GM12891 (cell line): ENCODE measurements around the gene BLOC1S4. TPM values are rescaled to one million over a fixed set of nuclear protein-coding genes. Genes with fewer than 3 reads are reported as not detected.
A peak's percentile ranks its signal among the peaks of the same experiment; 100 is the strongest.
"Not testable (repeated sequence)": the region's sequence is repeated elsewhere in the genome, so short reads cannot be mapped to it uniquely, and the experiment has no call there.

Source experiments
- DNase-seq: peaks from one replicate; pipeline ENCODE4 v3.0.0; 2011; ENCODE audit warnings: low spot score; ENCODE audit not compliant: insufficient read length
- FAIRE-seq: peaks from 2 replicates; lab custom pipeline; 2011; peaks lifted over from hg19 to GRCh38; lab: Jason Lieb, UNC
- PAX5 ChIP-seq: IDR thresholded peaks from 2 replicates; pipeline ENCODE4 v1.6.1; 2011; ENCODE audit warnings: low read length, moderate library complexity, mild to moderate bottlenecking; ENCODE audit not compliant: insufficient read depth, severe bottlenecking
- POLR2A ChIP-seq: IDR thresholded peaks from 2 replicates; pipeline ENCODE4 v1.6.1; 2011; ENCODE audit warnings: low read depth, low read length, control low read depth
- POLR2AphosphoS5 ChIP-seq: IDR thresholded peaks from 2 replicates; pipeline ENCODE4 v1.6.1; 2011; ENCODE audit warnings: low read depth, low read length, control low read depth
- POU2F2 ChIP-seq: IDR thresholded peaks from 2 replicates; pipeline ENCODE4 v1.6.1; 2011; ENCODE audit warnings: low read depth, mild to moderate bottlenecking, control low read depth, low read length, moderate library complexity
- SPI1 ChIP-seq: IDR thresholded peaks from 2 replicates; pipeline ENCODE4 v1.6.1; 2011; ENCODE audit warnings: low read depth, low read length, control low read depth
- TAF1 ChIP-seq: IDR thresholded peaks from 2 replicates; pipeline ENCODE4 v1.6.1; 2011; ENCODE audit warnings: low read depth, low read length, control low read depth
- polyA plus RNA-seq: library from polyadenylated mRNA; unstranded; fragments of >200 nt; gene quantifications from one replicate; pipeline ENCODE4 v1.2.1, GENCODE V29; 2012; ENCODE audit warnings: low read depth, missing spikeins, inconsistent platforms; ENCODE audit not compliant: missing spikeins

BLOC1S4 gene
- polyA plus RNA-seq = 10.5 TPM

GRCh38 chr4:6716018-6716911, at the start of gene BLOC1S4:
Gene BLOC1S4, plus strand, starts transcription at chr4:6716174. Its CDS starts 36 bp downstream, at chr4:6716210.
- FAIRE-seq = peak; percentile 100
- no peak for TF ChIP-seq PAX5
- TF ChIP-seq SPI1 = no peak
- TF ChIP-seq POU2F2 = 0 out of 2 replicates have a peak, but pooled peaks have one; percentile 47
- peak; percentile 79 for TF ChIP-seq TAF1
- TF ChIP-seq POLR2A = peak; percentile 85
- peak; percentile 85 for TF ChIP-seq POLR2AphosphoS5
- peak; percentile 90 for DNase-seq

DNA sequence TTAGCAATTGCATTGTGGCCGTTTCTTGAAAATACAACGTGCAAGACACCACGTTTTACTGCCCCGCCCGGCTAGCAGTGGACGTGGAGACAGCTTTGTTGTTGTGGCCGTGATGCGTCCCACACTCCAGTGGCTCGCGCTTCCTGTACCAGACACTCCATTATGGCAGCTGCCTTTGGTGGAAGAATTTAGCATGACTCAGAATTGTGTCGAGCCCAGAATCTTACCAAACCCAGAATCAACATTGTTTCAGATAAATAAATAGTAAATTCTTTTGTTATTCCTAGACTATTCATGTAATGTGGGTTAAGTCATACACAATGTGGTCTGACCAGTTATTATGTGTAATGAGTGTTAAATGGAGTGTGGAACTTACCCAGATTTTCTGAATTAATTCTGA, 47.6 kb upstream of the BLOC1S4 start:
- DNase-seq = no peak
- no peak for FAIRE-seq
- TF ChIP-seq PAX5 = no peak
- no peak for TF ChIP-seq POU2F2
- no peak for TF ChIP-seq SPI1
- TF ChIP-seq TAF1 = no peak
- TF ChIP-seq POLR2A = no peak
- no peak for TF ChIP-seq POLR2AphosphoS5

GRCh38 chr4:6671648-6672047, 44.3 kb upstream of the BLOC1S4 start:
- no peak for FAIRE-seq
- DNase-seq = no peak
- TF ChIP-seq PAX5 = no peak
- TF ChIP-seq TAF1 = no peak
- no peak for TF ChIP-seq POLR2AphosphoS5
- no peak for TF ChIP-seq POLR2A
- no peak for TF ChIP-seq POU2F2
- no peak for TF ChIP-seq SPI1

GRCh38 chr4:6672131-6672530, 43.8 kb upstream of the BLOC1S4 start:
- DNase-seq (no peak), FAIRE-seq (no peak)
- no peak for TF ChIP-seq POLR2A
- no peak for TF ChIP-seq POU2F2
- TF ChIP-seq SPI1 = no peak
- TF ChIP-seq TAF1 = no peak
- TF ChIP-seq PAX5 = no peak
- TF ChIP-seq POLR2AphosphoS5 = no peak

DNA sequence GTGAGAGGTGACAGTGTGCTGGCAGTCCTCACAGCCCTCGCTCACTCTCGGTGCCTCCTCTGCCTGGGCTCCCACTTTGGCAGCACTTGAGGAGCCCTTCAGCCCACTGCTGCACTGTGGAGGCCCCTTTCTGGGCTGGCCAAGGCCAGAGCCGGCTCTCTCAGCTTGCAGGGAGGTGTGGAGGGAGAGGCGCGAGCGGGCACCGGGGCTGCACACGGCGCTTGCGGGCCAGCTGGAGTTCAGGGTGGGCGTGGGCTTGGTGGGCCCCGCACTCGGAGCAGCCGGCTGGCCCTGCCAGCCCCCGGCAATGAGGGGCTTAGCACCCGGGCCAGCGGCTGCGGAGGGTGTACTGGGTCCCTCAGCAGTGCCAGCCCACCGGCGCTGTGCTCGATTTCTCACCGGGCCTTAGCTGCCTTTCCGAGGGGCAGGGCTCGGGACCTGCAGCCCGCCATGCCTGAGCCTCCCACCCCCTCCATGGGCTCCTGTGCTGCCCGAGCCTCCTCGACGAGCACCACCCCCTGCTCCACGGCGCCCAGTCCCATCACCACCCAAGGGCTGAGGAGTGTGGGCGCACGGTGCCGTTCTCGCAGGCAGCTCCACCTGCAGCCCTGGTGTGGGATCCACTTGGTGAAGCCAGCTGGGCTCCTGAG, 43.3 kb upstream of the BLOC1S4 start:
- FAIRE-seq = not testable (repeated sequence)

DNA sequence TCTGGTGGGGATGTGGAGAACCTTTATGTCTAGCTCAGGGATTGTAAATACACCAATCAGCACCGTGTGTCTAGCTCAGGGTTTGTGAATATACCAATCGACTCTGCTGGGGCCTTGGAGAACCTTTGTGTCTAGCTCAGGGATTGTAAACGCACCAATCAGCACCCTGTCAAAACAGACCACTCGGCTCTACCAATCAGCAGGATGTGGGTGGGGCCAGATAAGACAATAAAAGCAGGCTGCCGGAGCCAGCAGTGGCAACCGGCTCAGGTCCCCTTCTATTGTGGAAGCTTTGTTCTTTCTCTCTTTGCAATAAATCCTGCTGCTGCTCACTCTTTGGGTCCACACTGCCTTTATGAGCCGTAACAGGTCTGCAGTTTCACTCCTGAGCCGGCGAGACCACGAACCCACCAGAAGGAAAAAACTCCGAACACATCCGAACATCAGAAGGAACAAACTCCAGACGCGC, 42.7 kb upstream of the BLOC1S4 start:
- peak; percentile 27; the same call in 1 of the 2 replicates for TF ChIP-seq POLR2A
- FAIRE-seq, DNase-seq: not testable (repeated sequence)

More for the DNA sequence above, 43.3 kb upstream of the BLOC1S4 start:
- DNase-seq = not testable (repeated sequence)

DNA sequence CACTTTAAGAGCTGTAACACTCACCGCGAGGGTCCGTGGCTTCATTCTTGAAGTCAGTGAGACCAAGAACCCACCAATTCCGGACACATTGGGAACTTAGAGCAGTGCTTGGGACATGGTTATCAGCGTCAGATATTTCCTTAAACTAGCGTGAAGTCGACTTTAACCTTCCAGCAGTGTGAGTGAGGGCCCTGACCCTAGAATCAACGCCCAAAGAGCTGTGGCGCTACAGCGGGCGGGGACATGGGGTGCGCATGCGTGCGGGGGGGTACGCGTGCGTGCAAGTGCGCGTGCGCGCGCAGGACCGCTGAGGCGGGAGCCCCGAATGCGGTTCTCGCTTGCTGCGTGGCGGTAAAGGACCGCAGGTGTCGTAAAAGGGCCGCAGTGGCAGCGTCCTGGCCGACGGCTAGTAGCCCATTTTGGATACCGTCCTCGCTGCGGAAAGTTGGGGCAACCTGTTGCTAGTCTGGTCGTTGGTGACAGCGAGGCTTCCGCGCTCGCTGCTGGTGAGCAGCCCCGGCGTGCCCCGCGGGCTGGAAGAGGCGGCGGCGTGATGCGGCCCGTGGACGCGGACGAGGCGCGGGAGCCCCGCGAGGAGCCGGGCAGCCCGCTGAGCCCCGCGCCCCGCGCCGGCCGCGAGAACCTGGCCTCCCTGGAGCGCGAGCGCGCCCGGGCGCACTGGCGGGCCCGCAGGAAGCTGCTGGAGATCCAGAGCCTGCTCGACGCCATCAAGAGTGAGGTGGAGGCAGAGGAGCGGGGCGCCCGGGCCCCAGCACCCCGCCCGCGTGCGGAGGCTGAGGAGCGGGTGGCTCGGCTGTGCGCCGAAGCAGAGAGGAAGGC, 42.1 kb upstream of the BLOC1S4 start:
- FAIRE-seq = peak; percentile 100
- peak; percentile 96 for DNase-seq
- TF ChIP-seq POLR2A (peak; percentile 85), POU2F2 (no peak), TAF1 (peak; percentile 96), POLR2AphosphoS5 (peak; percentile 80)

DNA sequence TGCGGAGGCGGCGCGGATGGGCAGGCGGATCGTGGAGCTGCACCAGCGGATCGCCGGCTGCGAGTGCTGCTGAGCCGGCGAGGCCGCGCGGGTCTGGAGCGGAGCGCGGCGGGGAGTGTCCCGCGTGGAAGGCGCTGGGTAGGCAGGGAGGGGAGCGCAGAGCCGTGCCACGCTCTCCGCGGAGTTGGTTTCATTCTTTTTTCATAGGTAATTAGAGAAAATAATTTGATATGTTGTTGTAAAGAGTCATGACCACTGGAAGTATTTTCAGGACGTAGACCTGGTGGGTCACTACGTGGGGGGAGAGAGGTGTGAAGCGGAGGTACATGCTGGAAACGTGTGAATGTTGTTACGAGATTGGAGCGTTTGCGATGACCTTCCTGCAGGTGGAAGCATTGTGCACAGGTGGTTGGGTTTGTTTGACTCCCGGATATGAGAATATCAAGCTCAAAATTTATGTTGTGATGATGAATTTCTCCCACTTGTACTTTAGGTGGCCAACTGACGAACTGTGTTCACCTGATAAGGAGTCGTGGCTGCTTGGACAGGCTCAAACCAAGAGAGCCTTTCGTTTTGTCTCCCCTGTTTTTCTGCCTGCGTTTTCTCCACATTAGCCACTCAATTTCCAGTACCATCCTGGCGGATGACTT, 41.3 kb upstream of the BLOC1S4 start:
- FAIRE-seq = no peak
- TF ChIP-seq POU2F2 = no peak
- peak; percentile 60 for DNase-seq

- DNase-seq = no peak
- TF ChIP-seq TAF1 = no peak
- TF ChIP-seq POLR2AphosphoS5 = no peak
- no peak for TF ChIP-seq SPI1
- TF ChIP-seq POU2F2 = no peak
- TF ChIP-seq PAX5 = no peak
- TF ChIP-seq POLR2A = no peak
- FAIRE-seq = no peak
Measured at GRCh38 chr4:6676722-6677558, 39.0 kb upstream of the BLOC1S4 start.
